Stimulated activated CD4-positive, alpha-beta T cell treated with anti-CD3 and anti-CD28 coated beads, Interleukin-4, amount 100 ng/mL, for 48 hours (primary cell): ENCODE data around the gene SMCO4.
"Not testable (repeated sequence)": the region's sequence is repeated elsewhere in the genome, so short reads cannot be mapped to it uniquely, and the experiment has no call there.

Experiments
- DNase-seq, 2 donors: peaks; one replicate each; pipeline ENCODE4 v3.0.0-alpha.2; 2020; ENCODE audit warnings: low read depth in 2 of 2

Gene SMCO4

GRCh38 chr11:93560199-93560932 is 17.2 kb upstream of the SMCO4 start:
- DNase-seq, result no peak

DNA sequence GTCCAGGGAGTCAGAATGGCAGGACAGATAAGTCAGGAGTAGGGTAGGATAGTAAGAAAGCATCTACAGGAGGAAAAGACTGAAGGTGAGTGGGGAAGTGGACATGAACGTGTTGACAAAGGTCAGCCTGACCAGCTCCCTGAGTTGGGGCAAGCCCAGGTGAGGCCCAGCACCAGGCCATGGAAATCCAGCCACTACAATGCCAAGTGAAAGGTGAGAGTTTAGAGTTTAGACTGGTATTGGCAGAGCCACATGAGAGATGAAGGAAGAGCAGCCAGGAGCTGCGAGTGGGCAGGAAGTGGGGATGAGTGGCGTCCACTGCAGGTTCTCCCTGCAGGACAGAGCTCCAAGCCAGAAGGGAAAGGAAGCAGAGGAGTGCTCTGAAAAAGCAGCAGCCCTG is 16.5 kb upstream of the SMCO4 start:
- DNase-seq, result no peak

DNA sequence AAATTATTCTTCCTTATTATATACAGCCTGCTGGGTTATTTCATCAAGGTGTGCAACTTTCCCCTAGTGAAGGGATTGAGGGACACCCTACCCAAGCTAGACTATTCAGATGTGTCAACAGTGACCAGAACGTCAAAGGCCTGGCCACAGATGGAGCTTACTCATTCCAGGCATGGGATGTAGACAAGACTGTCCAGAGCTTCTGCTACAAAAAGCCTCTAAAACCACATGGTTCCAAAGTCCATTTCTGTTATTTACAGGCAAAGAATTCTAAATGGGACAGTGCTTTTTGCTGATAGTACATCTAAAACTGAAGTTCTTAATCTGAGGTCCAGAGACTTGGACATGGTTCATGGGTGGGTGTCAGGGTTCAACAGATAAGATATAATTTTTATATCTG is 9.7 kb upstream of the SMCO4 start:
- DNase-seq, result no peak

GRCh38 chr11:93549976-93550375 is 6.8 kb upstream of the SMCO4 start:
- DNase-seq, result no peak

DNA sequence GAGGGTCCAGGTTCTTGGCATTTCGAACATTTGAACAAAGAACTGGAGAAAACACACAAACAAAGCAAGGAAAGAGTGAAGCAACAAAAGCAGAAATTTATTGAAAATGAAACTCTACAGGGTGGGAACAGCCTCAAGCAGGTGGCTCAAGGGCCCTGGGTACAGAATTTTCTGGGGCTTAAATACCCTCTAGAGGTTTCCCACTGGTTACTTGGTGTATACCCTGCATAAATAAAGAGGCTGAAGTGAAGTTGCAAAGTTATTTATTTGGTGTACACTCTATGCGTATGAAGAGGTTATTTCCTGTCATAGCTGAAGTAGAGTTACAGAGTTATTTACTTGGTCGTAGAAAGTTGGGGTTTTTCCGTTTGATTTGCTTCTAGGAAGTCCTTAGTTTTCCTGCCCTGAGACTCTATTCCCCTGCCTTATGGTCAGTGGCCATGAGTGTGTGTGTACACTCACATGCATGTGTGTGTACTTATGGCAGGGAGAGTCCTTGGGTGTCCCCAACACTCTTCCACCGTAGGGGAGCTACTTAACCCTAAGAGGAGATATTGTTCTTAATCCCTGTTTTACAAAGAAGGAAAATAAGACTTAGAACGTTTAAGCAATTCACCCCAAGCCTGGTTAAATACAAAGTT is 5.6 kb upstream of the SMCO4 start:
- no peak for DNase-seq

- DNase-seq, result no peak
Measured at GRCh38 chr11:93547773-93548172, 4.6 kb upstream of the SMCO4 start.

- DNase-seq, result no peak
Measured at GRCh38 chr11:93547028-93547427, 3.8 kb upstream of the SMCO4 start.

DNA sequence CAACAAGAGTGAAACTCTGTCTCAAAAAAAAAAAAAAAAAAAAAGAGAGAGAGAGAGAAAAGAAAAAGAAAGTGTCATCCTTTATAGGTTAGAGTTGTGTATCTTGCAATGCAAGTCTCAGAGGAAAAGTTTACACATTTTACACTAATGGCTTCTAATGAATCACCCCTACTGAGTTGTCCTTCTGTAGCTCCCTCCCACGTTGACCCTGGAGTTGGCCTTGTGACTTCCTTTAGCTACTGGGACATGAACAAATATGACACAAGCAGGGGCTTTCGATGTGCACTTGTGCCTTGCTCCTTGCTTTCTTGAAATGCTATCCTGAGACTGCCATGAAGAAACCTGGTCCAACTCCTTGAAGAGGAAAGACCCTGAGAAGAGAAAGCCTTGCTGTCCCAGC is 2.4 kb upstream of the SMCO4 start:
- DNase-seq, result no peak

DNA sequence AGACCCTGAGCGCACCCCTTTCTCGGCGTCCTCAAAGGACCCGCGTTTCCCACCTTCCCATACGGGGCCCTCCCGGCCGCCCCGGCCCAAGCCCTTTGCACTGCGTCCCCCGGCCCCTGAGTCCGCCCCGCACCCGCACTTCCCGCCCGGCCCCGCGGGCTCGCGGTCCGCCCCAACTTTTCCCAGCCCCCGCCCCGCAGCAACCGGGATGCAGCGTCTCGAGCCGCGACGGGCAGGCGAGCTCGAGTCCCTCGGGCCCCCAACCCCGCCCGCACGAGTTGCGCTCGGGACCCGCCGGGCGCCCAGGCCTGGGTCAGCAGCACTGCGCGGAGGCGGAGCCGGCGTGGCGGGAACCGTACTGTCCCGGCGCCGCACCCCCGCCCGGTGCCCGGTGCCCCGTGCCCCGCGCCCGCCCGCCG is 371 bp downstream of the SMCO4 start:
- DNase-seq, result no peak

- peak; percentile 17 to 24 for DNase-seq
Measured at GRCh38 chr11:93541884-93542810, 1.0 kb downstream of the SMCO4 start.

DNA sequence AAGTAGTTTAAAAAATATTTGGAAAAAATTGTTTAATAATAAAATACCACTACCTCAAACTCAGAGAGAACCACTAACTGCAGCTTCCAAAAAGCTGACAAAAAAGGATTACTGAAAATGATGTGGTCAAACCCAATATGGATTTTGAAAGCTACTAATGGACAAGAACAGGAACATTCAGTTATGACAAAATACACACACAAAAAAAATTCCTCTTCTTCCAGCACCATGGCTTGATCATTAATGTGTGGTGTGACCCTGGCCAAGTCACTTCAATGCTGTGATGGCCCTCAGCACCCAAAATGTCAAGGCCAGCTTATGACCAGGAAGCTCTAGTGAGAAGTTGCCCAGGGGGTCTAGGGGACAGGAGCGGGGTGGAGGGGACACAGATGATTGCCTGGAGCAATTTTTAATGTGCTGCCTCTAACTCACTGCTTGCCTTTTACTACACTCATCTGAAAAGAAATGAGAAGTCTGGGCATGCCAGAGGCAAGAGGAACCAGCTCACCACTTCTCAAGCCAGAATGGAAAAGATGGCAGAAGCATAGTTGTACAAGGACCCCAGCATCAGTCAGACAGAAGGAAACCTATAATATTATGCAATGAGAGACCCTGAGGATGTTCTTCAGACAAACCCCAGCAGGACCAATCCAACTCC is 2.2 kb downstream of the SMCO4 start:
- no peak for DNase-seq

DNA sequence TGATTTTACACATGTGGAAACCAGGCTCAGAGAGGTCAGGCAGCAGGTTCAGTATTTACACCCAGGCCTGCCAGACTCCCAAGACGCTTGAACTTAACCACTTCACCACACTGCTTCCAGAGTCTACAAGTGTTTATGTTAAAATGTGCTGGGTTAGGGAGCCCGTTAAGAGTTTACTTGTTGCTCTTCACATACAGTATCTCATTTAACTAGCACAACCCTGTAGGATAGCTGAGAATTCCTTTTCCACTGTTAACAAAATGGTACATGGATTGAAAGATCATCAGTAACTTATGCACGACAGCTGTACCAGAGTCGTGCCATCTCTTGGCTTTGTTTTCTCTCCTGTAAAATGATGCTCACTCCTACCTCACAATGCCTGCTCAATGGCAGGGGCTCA is 2.9 kb downstream of the SMCO4 start:
- no peak for DNase-seq

DNA sequence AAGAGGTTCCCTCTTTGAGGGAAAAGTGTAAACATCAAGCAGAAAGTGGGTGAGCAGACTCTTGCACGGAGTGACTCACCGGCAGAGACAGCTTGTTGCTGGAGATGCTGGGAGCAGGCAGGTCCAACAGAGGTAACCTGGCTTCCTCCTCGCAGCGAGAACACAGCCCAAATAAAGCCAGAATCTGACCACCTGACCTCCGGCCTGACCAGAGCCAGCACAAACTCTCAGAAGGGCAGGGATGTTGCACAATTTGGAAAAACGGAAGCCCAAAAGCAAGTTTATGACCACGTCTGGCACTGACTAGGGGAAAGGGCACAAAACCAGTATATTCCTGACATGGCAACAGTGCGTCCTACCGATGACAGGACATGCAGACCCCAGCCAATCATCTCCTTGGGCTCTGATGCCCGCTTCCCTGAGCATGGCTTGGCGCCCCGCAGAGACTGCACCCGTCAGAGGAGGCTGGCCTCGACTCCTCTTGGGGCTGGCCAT is 5.4 kb downstream of the SMCO4 start:
- DNase-seq, result no peak

DNA sequence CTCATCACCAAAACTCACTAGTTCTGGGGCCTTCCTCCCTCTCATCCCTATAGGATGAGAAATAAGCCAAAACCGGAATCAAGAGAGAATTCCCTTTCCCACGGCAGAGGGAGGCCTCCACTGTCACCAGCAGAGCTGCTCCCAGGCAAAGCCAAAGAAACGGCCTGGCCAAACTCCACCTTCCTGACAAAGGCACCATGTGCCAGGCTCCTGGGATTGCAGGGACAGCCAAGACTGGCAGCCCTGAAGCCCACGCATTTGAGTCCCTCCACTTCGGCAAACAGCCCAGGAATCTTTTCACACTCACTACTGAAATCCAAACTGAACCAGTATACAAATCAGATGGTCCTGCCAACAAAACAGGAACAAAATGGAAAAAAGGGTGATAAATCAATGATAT is 6.1 kb downstream of the SMCO4 start:
- DNase-seq, result no peak

DNA sequence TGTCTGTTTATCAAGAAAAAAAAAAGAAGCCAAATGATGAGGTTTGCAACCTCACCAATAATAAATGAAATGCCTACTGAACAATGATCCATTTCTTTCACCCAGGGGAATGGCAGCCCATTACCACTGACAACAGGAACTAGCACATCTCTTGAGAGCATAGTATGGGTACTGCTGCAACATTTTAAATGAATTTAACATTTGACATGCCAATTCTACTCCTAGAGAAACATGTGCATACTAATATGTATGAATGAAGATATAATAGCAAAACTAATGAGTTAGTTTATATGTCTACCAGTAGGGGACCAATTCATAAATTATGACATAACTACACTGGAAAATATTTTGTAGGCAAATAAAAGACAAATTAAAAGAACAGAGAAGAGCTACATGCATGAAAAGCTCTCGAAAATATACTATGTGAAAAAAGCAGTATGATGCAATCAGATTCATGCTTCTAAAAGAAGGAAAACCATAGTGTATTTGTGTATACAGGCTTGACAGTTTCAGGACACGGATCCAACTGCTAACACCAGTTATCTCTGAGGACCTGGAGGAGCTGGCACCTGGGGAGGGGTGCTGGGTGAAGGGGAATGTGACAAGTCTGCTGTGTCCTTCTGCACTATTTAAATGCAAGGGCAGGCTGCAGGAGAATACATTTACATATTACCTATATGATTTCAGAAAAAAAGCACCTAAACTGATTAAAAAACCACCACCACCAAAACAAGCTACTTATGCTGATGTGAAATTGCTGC is 6.9 kb downstream of the SMCO4 start:
- DNase-seq, result no peak

- not testable (repeated sequence) for DNase-seq
Measured at GRCh38 chr11:93535578-93535977, 7.6 kb downstream of the SMCO4 start.

DNA sequence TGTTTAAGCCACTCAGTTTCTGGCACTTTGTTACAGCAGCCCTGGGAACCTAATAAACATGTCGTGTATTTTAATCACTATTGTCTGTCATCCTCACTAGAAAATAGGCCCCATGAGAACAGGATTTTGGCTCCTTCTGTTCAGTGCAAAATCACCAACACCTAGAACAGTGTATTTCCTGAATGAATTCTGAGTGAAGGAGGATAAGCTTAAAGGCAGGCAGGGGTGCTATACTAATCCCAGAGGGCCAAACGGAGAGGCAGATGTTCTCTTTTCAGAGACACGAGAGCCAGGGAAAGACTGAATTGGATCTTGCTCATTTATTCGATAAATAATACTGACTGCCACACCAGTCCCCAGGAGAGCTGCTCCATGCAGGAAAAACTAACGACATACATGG is 10.4 kb downstream of the SMCO4 start:
- no peak for DNase-seq

DNA sequence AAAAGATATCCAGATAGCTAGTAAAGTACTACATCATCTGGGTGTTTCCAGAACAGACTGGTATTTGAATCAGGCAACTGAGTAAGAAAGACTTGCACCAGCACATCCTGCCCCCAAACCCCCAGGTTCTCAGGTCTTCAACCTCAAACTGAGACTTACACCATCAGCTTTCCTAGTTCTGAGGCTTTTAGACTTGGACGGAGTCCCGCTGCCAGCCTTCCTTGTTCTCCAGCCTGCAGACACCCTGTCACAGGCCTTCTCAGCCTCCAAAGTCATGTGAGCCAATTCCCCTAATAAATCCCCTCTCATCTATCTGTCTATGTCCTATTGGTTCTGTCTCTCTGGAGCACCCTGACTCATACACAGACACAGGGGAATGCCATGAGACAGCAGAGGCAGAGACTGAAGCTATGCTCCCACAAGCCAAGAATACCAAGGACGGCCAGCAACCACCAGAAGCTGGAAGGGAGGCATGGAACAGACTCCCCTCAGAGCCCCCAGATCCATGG is 10.9 kb downstream of the SMCO4 start:
- DNase-seq, result no peak

GRCh38 chr11:93530468-93530826 is 12.7 kb downstream of the SMCO4 start:
- DNase-seq, result no peak

DNA sequence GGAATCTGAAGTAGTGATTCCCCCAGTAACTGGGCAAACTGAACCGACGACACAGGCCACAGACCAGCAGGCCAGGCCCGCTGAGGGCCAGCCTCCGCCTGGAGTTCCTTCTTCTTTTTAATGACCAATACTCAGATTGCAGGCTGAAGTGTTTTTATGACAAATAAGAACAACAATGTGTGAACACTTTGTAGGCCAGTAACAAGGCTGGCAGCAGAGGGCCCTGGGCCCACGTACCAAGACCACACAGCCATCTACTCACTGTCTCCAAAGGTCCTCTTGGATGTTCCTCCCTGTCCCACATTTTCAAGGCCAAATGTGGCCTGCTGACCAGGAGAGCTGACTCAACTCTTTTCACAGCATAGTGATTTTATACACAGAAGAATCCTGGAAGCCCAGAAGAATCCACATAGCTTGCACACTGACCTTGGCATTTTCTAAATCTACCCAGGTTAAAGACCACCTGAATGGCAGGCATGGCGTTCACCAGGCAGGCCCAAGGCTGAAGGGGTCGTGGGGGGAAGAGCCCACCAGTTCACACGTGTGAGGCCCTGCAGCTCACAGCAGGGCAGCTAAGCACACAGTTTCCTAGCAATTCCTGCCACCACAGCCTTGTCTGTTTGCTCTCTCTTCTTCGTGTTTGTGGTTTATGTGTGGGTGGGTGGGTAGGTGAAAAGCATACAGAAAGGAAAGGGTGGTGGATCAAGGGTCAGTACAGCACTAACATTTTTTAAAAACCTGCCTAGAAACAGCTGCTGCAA is 13.3 kb downstream of the SMCO4 start:
- no peak for DNase-seq
